ENCODE data around the gene PRR5. TPM values are rescaled to one million over a fixed set of nuclear protein-coding genes. Genes with fewer than 3 reads are reported as not detected.

The PRR5 gene
- total and polyA plus RNA-seq, 2 donors from 2014 or later: 24.0 to 46.0 TPM

GRCh38 chr22:44683881-44684280, 18.1 kb upstream of the PRR5 start:
- intact Hi-C loops (cut with DNase I): no loop called here
- no peak overlapping the region for H3K27ac ChIP-seq (ENCODE audit: low read depth in 2 of 2, low read length in 2 of 2)
- no peak for FAIRE-seq

GRCh38 chr22:44684506-44685383, 17.3 kb upstream of the PRR5 start:
- intact Hi-C loops (cut with DNase I): no loop called here
- DNase-seq: peak; percentile 93 to 96 (median 94)
- Histone ChIP-seq H3K9me3 (ENCODE audit: control insufficient read depth in 2 of 3, insufficient read depth in 1 of 3, low read length in 3 of 3) (no peaks in the 10 kb centered on the region), H3K27me3 (ENCODE audit: control insufficient read depth, insufficient read depth, low read length) (no peaks in the 10 kb centered on the region), H3K4me3 (ENCODE audit: low read length in 3 of 3) (no peak overlapping the region), H3K36me3 (ENCODE audit: control insufficient read depth in 2 of 3, insufficient read depth in 3 of 3, low read length in 3 of 3) (peaks cover 0 to 3% (median 0%) of the 10 kb centered on the region in 3 donors), H3K9ac (ENCODE audit: low read length in 3 of 3) (no peak overlapping the region), H3K27ac (ENCODE audit: low read depth in 2 of 2, low read length in 2 of 2) (peak overlapping the region in 1 of 2 donors; percentile 33), H3K4me1 (ENCODE audit: control insufficient read depth in 2 of 3, insufficient read depth in 2 of 3, low read depth in 1 of 3, low read length in 3 of 3) (peaks cover 0 to 26% (median 7%) of the 10 kb centered on the region in 3 donors)
- TF ChIP-seq, protein P1, sequence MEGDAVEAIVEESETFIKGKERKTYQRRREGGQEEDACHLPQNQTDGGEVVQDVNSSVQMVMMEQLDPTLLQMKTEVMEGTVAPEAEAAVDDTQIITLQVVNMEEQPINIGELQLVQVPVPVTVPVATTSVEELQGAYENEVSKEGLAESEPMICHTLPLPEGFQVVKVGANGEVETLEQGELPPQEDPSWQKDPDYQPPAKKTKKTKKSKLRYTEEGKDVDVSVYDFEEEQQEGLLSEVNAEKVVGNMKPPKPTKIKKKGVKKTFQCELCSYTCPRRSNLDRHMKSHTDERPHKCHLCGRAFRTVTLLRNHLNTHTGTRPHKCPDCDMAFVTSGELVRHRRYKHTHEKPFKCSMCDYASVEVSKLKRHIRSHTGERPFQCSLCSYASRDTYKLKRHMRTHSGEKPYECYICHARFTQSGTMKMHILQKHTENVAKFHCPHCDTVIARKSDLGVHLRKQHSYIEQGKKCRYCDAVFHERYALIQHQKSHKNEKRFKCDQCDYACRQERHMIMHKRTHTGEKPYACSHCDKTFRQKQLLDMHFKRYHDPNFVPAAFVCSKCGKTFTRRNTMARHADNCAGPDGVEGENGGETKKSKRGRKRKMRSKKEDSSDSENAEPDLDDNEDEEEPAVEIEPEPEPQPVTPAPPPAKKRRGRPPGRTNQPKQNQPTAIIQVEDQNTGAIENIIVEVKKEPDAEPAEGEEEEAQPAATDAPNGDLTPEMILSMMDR (IDR thresholded peaks at IDR 0.05; ENCODE audit: borderline replicate concordance, extremely low read depth, insufficient read depth): peak; percentile 83
- peak; percentile 11 for FAIRE-seq

More at GRCh38 chr22:44683881-44684280, 18.1 kb upstream of the PRR5 start:
- Histone ChIP-seq H3K9me3 (ENCODE audit: control insufficient read depth in 2 of 3, insufficient read depth in 1 of 3, low read length in 3 of 3) (no peaks in the 10 kb centered on the region), H3K9ac (ENCODE audit: low read length in 3 of 3) (no peak overlapping the region), H3K4me1 (ENCODE audit: control insufficient read depth in 2 of 3, insufficient read depth in 2 of 3, low read depth in 1 of 3, low read length in 3 of 3) (peaks cover 0 to 26% (median 7%) of the 10 kb centered on the region in 3 donors), H3K4me3 (ENCODE audit: low read length in 3 of 3) (no peak overlapping the region), H3K27me3 (ENCODE audit: control insufficient read depth, insufficient read depth, low read length) (no peaks in the 10 kb centered on the region), H3K36me3 (ENCODE audit: control insufficient read depth in 2 of 3, insufficient read depth in 3 of 3, low read length in 3 of 3) (peaks cover 0 to 3% (median 0%) of the 10 kb centered on the region in 3 donors)
- DNase-seq: peak in 1 of 5 donors; percentile 69
- TF ChIP-seq, protein P1 (IDR thresholded peaks at IDR 0.05; ENCODE audit: borderline replicate concordance, extremely low read depth, insufficient read depth): no peak

DNA sequence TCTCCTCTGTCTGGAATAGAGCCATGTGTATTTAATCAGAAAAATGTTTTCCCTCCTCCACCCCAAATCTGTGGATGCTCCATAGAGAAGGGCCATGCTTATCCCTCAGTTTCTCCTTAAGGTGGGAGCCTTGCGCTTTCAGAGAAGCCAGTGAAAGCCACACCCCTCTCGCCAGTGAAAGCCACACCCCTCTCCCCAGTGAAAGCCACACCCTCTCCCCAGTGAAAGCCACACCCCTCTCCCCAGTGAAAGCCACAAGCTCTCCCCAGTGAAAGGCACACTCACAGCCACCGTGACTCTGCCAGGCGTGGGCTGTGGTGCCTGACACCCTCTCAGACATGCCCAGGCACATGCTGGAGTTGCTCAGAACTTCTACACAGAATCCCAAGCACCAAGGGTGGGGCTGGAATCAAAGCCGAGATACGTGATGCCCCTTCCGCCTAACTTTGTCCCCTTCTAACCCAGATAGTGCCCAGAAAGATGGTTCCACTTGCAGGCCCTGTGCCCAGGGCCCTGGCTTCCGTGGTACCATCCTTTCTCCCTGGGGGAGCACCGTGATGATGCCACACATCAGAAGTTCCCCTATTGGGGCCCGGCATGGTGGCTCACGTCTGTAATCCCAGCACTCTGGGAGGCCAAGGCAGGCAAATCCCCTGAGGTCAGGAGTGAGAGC, 16.5 kb upstream of the PRR5 start:
- H3K4me3 ChIP-seq (ENCODE audit: low read length in 3 of 3): no peak overlapping the region
- TF ChIP-seq, protein P1 (IDR thresholded peaks at IDR 0.05; ENCODE audit: borderline replicate concordance, extremely low read depth, insufficient read depth): no peak
- H3K36me3 ChIP-seq (ENCODE audit: control insufficient read depth in 2 of 3, insufficient read depth in 3 of 3, low read length in 3 of 3): peaks cover 0 to 3% (median 0%) of the 10 kb centered on the region in 3 donors
- no peak overlapping the region for H3K9ac ChIP-seq (ENCODE audit: low read length in 3 of 3)
- H3K27ac ChIP-seq (ENCODE audit: low read depth in 2 of 2, low read length in 2 of 2): no peak overlapping the region
- H3K9me3 ChIP-seq (ENCODE audit: control insufficient read depth in 2 of 3, insufficient read depth in 1 of 3, low read length in 3 of 3): no peaks in the 10 kb centered on the region
- peaks cover 0 to 24% (median 7%) of the 10 kb centered on the region in 3 donors for H3K4me1 ChIP-seq (ENCODE audit: control insufficient read depth in 2 of 3, insufficient read depth in 2 of 3, low read depth in 1 of 3, low read length in 3 of 3)
- intact Hi-C loops (cut with DNase I): no loop called here
- no peaks in the 10 kb centered on the region for H3K27me3 ChIP-seq (ENCODE audit: control insufficient read depth, insufficient read depth, low read length)
- DNase-seq: peak in 1 of 5 donors; percentile 76
- FAIRE-seq: no peak
